ENCODE data around the gene TXN2.

Gene TXN2

GRCh38 chr22:36510966-36511881, 29.8 kb upstream of the TXN2 start:
- no peaks in the 10 kb centered on the region for H3K27me3 ChIP-seq (ENCODE audit: control insufficient read depth, insufficient read depth, low read length, poor library complexity, severe bottlenecking)
- H3K4me1 ChIP-seq (ENCODE audit: control insufficient read depth, insufficient read depth, low read length) = no peaks in the 10 kb centered on the region
- H3K36me3 ChIP-seq (ENCODE audit: control insufficient read depth, insufficient read depth, low read length) = peaks cover 33% of the 10 kb centered on the region
- 84 to 86% methylated on average over 17 of the region's 17 CpGs for WGBS, 2 experiments
- H3K9me3 ChIP-seq (ENCODE audit: control insufficient read depth, low read length) = no peaks in the 10 kb centered on the region
- peak overlapping the region; percentile 4 for H3K27ac ChIP-seq (ENCODE audit: insufficient read depth, low read depth, low read length, poor library complexity, severe bottlenecking)
- H3K4me3 ChIP-seq (ENCODE audit: insufficient read depth, low read depth, low read length) = no peak overlapping the region

GRCh38 chr22:36510384-36510783, 28.9 kb upstream of the TXN2 start:
- WGBS, 2 experiments = 93 to 99% methylated on average over 2 to 3 of the region's 3 CpGs
- H3K36me3 ChIP-seq (ENCODE audit: control insufficient read depth, insufficient read depth, low read length) = peaks cover 26% of the 10 kb centered on the region

DNA sequence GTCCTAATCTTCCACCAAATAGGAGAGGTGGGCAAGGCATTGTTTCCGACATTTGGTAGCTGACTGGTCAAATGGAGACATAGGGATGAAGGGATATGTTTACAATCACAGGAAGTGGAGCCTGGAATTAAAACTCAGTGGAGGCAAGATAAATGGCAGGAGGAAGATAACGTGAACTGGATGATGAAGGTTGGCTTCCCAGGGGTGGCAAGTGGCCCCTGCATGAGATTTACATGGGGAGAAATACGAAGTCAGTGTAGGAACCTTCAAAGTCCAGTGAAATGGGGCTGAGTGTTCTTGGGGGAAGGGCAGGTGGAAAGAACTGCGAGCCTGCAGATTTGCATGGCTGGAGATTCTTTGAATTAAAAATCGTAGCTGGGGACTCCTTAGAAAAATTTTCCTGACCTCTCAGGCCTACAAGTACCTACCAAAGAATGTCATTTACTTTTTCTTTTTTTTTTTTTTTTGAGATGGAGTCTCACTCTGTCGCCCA, 26.1 kb upstream of the TXN2 start:
- WGBS, 2 experiments = 93 to 95% methylated on average over 6 of the region's 6 CpGs
- peaks cover 31% of the 10 kb centered on the region for H3K36me3 ChIP-seq (ENCODE audit: control insufficient read depth, insufficient read depth, low read length)
- H3K27ac ChIP-seq (ENCODE audit: insufficient read depth, low read depth, low read length, poor library complexity, severe bottlenecking) = no peak overlapping the region

More at GRCh38 chr22:36510384-36510783, 28.9 kb upstream of the TXN2 start:
- no peaks in the 10 kb centered on the region for H3K9me3 ChIP-seq (ENCODE audit: control insufficient read depth, low read length)
- no peaks in the 10 kb centered on the region for H3K27me3 ChIP-seq (ENCODE audit: control insufficient read depth, insufficient read depth, low read length, poor library complexity, severe bottlenecking)
- no peak overlapping the region for H3K27ac ChIP-seq (ENCODE audit: insufficient read depth, low read depth, low read length, poor library complexity, severe bottlenecking)
- H3K4me1 ChIP-seq (ENCODE audit: control insufficient read depth, insufficient read depth, low read length) = no peaks in the 10 kb centered on the region
- no peak overlapping the region for H3K4me3 ChIP-seq (ENCODE audit: insufficient read depth, low read depth, low read length)

DNA sequence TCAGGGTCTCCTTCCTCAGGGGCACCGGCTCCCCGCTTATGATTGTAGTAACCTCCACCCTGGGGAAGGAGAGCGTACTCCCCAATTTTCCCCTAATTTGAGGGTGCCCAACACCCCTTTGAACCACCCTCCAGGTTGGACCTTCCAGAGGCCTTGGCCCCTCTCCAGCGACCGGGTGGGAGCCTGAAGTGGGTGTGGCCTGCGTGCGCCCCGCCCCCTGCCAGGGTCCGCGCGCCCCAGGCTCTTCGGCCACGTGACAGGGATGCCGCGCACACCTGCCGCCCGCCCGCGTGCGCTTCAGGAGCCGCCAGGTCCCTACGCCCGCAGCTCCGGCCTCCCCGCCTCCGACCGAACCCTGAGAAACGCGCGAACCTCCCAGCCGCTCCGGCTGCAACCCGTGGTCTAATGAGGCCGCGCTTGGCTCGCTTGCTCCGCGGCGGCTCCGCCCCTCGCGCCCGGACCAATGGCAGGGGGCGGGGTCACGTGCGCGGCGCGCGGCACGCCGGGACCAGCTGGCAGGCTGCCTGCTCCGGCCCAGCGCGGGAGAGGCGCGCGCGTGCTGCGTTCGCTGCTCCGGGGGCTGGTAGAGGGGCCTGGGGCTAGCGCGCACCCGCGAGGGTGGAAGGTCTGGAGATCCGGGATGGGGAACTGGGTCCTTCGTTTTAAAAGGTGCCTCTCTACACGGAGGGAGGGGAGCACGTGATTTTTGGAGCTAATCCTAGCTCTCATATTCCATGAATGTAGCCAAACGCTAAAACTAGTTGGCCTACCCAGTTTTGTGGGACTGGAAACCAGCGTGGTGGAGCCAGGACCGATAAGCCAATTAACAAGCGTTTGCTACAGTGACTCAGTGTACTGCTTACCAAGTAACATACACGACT, 25.4 kb upstream of the TXN2 start, which contains the start of gene FOXRED2:
FOXRED2 (minus strand) TSS at position 404 of the 881 bp plus-strand sequence. CDS start 618 bp downstream, outside the sequence.
- WGBS, 2 experiments = 10 to 11% methylated on average over 75 of the region's 75 CpGs
- Histone ChIP-seq H3K9me3 (ENCODE audit: control insufficient read depth, low read length) (no peaks in the 10 kb centered on the region), H3K4me3 (ENCODE audit: insufficient read depth, low read depth, low read length) (peak within 1 kb of the TSS; percentile 40), H3K4me1 (ENCODE audit: control insufficient read depth, insufficient read depth, low read length) (no peaks in the 10 kb centered on the region), H3K27ac (ENCODE audit: insufficient read depth, low read depth, low read length, poor library complexity, severe bottlenecking) (no peak within 1 kb of the TSS), H3K36me3 (ENCODE audit: control insufficient read depth, insufficient read depth, low read length) (peaks cover 26% of the 10 kb centered on the region), H3K27me3 (ENCODE audit: control insufficient read depth, insufficient read depth, low read length, poor library complexity, severe bottlenecking) (no peaks in the 10 kb centered on the region)

More for the DNA sequence above, 26.1 kb upstream of the TXN2 start:
- H3K27me3 ChIP-seq (ENCODE audit: control insufficient read depth, insufficient read depth, low read length, poor library complexity, severe bottlenecking) = no peaks in the 10 kb centered on the region
- H3K9me3 ChIP-seq (ENCODE audit: control insufficient read depth, low read length) = no peaks in the 10 kb centered on the region
- H3K4me1 ChIP-seq (ENCODE audit: control insufficient read depth, insufficient read depth, low read length) = no peaks in the 10 kb centered on the region
- H3K4me3 ChIP-seq (ENCODE audit: insufficient read depth, low read depth, low read length) = peak overlapping the region; percentile 40

DNA sequence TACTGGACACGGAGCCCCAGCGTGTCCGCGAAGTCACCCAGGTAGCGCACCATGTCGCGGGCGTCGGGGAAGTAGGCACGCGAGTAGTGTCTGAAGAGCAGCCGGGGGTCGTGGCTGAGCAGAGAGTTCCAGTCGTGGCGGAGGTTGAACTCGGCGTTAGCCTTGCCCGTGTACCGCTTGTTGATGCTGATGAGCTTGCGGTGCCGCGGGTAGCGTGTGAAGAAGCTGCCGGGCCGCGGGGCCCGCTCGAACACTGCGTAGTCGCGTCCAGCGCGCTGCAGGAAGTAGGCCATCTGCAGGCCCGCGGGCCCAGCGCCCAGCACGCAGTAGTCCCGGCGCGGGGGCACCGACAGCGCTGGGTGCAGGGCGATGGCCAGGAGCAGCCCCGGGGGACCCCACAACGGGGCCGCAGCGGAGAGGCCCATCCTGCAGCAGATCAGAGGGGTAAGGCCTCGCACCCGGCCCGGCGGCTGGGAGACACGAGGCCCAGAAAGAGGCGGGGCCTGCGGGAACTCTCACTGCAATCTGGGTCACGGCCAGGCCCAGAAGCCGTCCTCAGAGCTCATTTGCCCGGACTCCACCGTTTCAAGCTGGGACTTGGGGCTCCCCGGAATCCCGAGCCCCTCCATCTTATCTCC, 24.7 kb upstream of the TXN2 start:
- Histone ChIP-seq H3K4me3 (ENCODE audit: insufficient read depth, low read depth, low read length) (peak overlapping the region; percentile 40), H3K27ac (ENCODE audit: insufficient read depth, low read depth, low read length, poor library complexity, severe bottlenecking) (no peak overlapping the region), H3K4me1 (ENCODE audit: control insufficient read depth, insufficient read depth, low read length) (no peaks in the 10 kb centered on the region), H3K9me3 (ENCODE audit: control insufficient read depth, low read length) (no peaks in the 10 kb centered on the region), H3K36me3 (ENCODE audit: control insufficient read depth, insufficient read depth, low read length) (peaks cover 19% of the 10 kb centered on the region), H3K27me3 (ENCODE audit: control insufficient read depth, insufficient read depth, low read length, poor library complexity, severe bottlenecking) (no peaks in the 10 kb centered on the region)
- WGBS, 2 experiments = 97% methylated on average over 60 of the region's 60 CpGs

DNA sequence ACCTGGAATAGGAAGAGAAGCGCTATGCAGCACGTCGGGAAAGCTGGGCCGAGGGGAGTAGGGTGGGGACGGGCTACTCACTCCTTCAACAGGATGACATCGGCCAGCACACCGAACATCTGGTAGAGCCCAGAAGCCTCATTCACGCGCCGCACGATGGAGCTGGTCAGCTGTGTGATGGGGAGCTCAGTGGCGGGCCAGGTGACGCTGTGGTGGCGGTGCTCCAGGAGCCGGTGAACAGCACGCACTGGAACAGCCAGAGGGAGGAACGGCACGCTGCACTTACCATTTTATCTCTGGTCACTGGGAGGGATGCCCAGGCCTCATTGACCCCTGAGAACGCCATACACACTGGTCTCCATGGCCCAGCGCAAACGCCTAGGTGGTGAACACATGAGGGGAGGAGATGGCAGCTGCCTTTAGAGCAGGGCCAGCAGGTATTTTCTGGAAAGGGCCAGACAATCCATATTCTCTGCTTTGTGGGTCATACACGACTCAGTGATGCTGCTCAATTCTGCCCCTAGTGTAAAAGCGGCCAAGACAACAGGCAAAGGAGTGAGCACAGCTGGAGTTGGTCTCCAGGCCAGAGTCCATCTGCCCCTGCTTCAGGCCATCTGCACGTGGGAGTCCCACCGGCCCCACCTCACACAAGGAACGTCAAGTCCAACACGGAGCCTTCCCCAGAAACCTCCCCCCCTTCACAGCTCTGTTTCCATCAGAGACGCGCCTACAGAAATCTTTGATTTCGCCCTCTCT, 16.6 kb upstream of the TXN2 start:
- H3K27ac ChIP-seq (ENCODE audit: insufficient read depth, low read depth, low read length, poor library complexity, severe bottlenecking) = no peak overlapping the region
- 93 to 94% methylated on average over 30 of the region's 30 CpGs for WGBS, 2 experiments
- H3K4me3 ChIP-seq (ENCODE audit: insufficient read depth, low read depth, low read length) = no peak overlapping the region
- no peaks in the 10 kb centered on the region for H3K4me1 ChIP-seq (ENCODE audit: control insufficient read depth, insufficient read depth, low read length)
- no peaks in the 10 kb centered on the region for H3K9me3 ChIP-seq (ENCODE audit: control insufficient read depth, low read length)
- H3K27me3 ChIP-seq (ENCODE audit: control insufficient read depth, insufficient read depth, low read length, poor library complexity, severe bottlenecking) = no peaks in the 10 kb centered on the region
- peaks cover 14% of the 10 kb centered on the region for H3K36me3 ChIP-seq (ENCODE audit: control insufficient read depth, insufficient read depth, low read length)

GRCh38 chr22:36493690-36494110, 12.3 kb upstream of the TXN2 start:
- 95 to 96% methylated on average over 16 of the region's 16 CpGs for WGBS, 2 experiments
- Histone ChIP-seq H3K27ac (ENCODE audit: insufficient read depth, low read depth, low read length, poor library complexity, severe bottlenecking) (no peak overlapping the region), H3K4me1 (ENCODE audit: control insufficient read depth, insufficient read depth, low read length) (no peaks in the 10 kb centered on the region), H3K27me3 (ENCODE audit: control insufficient read depth, insufficient read depth, low read length, poor library complexity, severe bottlenecking) (no peaks in the 10 kb centered on the region), H3K9me3 (ENCODE audit: control insufficient read depth, low read length) (no peaks in the 10 kb centered on the region), H3K36me3 (ENCODE audit: control insufficient read depth, insufficient read depth, low read length) (peaks cover 15% of the 10 kb centered on the region), H3K4me3 (ENCODE audit: insufficient read depth, low read depth, low read length) (no peak overlapping the region)

DNA sequence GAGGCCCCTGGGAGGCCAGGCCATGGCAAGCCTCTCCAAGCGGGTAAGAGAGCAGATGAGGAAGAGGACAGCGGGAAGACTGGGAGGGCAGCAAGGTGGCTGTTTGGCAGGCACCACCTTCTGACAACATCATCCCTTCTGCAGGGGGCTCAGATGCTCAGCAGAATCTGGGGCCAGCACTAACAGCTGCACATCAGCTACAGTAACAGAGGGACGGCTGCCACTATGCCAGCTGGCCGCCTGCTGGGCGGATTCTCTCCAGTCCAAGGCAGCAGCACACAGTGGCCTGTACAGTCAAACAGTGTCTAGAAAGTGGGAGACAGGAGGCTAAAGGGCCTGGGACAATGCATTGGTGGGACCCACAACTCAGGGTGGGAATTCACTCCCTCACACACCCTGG, 10.7 kb upstream of the TXN2 start:
- Histone ChIP-seq H3K4me1 (ENCODE audit: control insufficient read depth, insufficient read depth, low read length) (no peaks in the 10 kb centered on the region), H3K36me3 (ENCODE audit: control insufficient read depth, insufficient read depth, low read length) (peaks cover 15% of the 10 kb centered on the region), H3K4me3 (ENCODE audit: insufficient read depth, low read depth, low read length) (no peak overlapping the region), H3K27me3 (ENCODE audit: control insufficient read depth, insufficient read depth, low read length, poor library complexity, severe bottlenecking) (no peaks in the 10 kb centered on the region), H3K9me3 (ENCODE audit: control insufficient read depth, low read length) (no peaks in the 10 kb centered on the region), H3K27ac (ENCODE audit: insufficient read depth, low read depth, low read length, poor library complexity, severe bottlenecking) (no peak overlapping the region)
- whole genome bisulfite sequencing, 2 experiments = 88 to 94% methylated on average over 5 of the region's 5 CpGs

GRCh38 chr22:36491155-36491554, 9.7 kb upstream of the TXN2 start:
- H3K27me3 ChIP-seq (ENCODE audit: control insufficient read depth, insufficient read depth, low read length, poor library complexity, severe bottlenecking) = no peaks in the 10 kb centered on the region
- no peaks in the 10 kb centered on the region for H3K9me3 ChIP-seq (ENCODE audit: control insufficient read depth, low read length)
- H3K4me1 ChIP-seq (ENCODE audit: control insufficient read depth, insufficient read depth, low read length) = no peaks in the 10 kb centered on the region
- WGBS, 2 experiments = 93 to 95% methylated on average over 7 of the region's 7 CpGs
- H3K36me3 ChIP-seq (ENCODE audit: control insufficient read depth, insufficient read depth, low read length) = peaks cover 15% of the 10 kb centered on the region
- H3K4me3 ChIP-seq (ENCODE audit: insufficient read depth, low read depth, low read length) = no peak overlapping the region
- no peak overlapping the region for H3K27ac ChIP-seq (ENCODE audit: insufficient read depth, low read depth, low read length, poor library complexity, severe bottlenecking)
